NOMO-1 (cell line): Measurements from ENCODE around the gene SUPT6H.
"Not testable (repeated sequence)": the region's sequence is repeated elsewhere in the genome, so short reads cannot be mapped to it uniquely, and the experiment has no call there.

Source experiments
- DNase-seq, 2 experiments: peaks; one replicate each; lab custom pipeline; 2025; ENCODE audit not compliant: unreplicated experiment in 2 of 2; lab: John Stamatoyannopoulos, UW

Gene SUPT6H

DNA sequence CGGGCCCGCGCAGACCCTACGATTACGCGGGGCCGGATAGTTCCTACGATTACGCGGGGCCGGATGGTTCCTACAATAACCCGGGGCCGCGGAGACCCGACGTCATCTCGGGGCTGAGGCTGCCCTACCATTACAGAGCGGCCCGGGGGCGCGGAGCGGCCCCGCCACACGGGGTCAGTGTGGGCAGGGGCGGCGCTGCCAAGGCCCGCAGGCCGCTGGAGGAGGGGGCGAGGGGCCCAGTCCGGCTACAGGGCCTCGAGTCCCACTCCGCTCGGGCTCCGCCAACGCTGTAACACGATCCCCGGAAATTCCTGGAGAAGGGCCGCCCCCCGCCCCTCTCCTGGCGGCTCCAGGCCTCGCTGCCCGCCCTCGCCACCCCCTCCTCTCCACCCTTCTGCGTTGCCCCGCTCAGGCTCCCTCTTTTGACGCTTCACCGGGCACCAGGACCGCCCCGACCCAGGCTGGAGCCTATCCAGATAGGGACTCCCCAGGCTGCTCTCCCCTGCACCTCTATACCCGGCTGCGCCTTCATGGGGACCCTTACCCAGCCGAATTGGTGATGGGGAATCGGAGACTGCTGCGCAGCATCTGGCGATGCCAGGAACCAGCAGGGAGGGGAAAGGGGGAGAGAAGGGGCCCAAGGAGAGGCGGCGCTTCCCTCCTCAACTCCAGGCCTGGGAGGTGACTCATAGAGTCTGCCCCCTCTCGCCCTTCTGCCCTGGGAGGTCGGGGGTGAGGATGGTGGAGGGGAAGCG, 55.8 kb downstream of the SUPT6H start, which contains the start of gene RAB34:
Gene RAB34 (minus strand): TSS at position 291 of the 755 bp plus-strand sequence. CDS start 602 bp downstream, outside the sequence.
- DNase-seq: peak; percentile 19 to 35

GRCh38 chr17:28718333-28719020, 56.5 kb downstream of the SUPT6H start:
- no peak for DNase-seq

GRCh38 chr17:28719021-28719433, 57.0 kb downstream of the SUPT6H start:
- peak in 1 of 2 experiments; percentile 54 for DNase-seq

DNA sequence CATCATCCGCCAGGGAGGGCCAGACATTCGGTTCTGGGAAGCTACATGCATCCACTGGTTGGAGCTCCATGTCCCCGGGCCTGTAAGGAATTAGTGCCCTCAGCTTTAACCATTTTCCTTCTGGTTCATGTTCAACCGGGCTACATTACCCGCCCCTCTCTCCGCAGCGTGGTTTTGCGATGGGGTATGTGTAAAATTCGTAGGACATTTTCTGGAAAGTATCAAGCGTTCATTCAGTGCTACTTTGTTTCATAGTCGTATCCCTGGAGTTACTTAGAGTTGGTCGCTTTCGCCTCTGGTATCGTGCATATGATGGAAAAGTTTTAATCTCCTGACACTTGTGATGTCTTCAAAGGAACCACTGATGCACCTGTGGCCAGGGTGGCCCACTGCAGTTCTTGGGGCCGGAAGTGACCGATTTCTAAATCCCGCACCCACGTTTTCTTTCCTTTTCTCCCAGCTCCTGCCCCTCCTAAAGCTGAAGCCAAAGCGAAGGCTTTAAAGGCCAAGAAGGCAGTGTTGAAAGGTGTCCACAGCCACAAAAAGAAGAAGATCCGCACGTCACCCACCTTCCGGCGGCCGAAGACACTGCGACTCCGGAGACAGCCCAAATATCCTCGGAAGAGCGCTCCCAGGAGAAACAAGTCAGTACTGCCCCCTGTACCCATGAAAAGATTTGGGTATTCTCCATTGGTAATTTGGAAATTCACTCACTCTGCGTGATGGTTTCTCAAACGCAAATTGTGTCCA, 58.4 kb downstream of the SUPT6H start:
- peak in 1 of 2 experiments; percentile 22 for DNase-seq

DNA sequence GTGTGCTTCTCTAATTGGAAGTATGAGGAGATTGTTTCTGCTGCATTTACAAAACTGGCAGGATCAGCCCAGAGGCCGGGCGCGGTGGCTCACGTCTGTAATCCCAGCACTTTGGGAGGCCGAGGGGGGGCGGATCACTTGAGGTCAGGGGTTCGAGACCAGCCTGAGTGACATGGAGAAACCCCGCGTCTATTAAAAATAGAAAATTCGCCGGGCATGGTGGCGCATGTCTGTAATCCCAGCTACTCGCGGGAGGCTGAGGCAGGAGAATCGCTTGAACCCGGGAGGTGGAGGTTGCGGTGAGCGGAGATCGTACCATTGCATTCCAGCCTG, 59.0 kb downstream of the SUPT6H start:
- not testable (repeated sequence) for DNase-seq

- no peak for DNase-seq
Measured at GRCh38 chr17:28722417-28723158, 60.6 kb downstream of the SUPT6H start.

GRCh38 chr17:28723159-28723835, 61.3 kb downstream of the SUPT6H start:
- DNase-seq: no peak

DNA sequence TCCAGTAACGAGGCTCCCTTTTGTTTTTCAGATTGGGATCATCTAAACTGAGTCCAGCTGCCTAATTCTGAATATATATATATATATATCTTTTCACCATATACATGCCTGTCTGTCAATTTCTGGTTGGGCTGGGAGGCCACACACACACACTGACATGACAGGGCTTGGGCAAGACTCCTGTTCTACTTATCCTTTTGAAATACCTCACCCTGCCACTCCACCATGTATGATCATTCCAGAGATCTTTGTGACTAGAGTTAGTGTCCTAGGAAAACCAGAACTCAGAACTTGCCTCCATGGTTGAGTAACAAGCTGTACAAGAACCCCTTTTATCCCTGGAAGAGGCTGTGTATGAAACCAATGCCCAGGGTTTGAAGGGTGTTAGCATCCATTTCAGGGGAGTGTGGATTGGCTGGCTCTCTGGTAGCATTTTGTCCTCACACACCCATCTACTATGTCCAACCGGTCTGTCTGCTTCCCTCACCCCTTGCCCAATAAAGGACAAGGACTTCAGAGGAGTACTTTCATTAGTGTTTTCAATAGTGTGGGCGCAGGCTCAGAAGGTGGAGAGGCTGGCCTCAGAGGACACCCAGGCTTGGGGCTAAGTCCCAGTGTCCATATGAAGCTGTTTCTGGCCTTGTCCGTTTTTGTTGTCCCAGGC, 62.0 kb downstream of the SUPT6H start:
- DNase-seq: not testable (repeated sequence)

- peak in 1 of 2 experiments; percentile 27 for DNase-seq
Measured at GRCh38 chr17:28724500-28725165, 62.6 kb downstream of the SUPT6H start.

DNA sequence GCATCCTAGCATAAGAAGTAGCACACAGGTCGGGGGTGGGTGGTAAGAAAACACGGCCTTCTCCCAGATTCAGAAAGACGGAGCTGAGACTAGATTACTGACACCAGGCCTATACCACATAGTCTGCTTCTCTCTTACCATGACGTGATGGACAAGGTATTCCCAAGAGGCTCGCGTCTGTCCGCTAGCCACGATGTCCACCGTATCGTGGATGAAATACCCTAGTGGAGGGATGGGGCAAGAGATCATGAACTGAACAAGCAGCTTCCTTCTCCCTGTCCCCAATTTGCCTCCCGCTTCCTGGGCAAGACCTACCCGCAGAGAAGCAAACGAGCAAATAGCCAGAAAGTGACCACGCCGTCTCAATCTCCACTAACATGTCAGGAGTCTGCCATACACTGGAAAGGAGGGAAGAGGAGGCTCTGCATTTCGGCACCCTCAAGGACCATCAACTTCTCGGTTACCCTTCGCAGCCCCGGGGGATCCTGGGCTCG, 63.2 kb downstream of the SUPT6H start:
- DNase-seq: peak in 1 of 2 experiments; percentile 49

DNA sequence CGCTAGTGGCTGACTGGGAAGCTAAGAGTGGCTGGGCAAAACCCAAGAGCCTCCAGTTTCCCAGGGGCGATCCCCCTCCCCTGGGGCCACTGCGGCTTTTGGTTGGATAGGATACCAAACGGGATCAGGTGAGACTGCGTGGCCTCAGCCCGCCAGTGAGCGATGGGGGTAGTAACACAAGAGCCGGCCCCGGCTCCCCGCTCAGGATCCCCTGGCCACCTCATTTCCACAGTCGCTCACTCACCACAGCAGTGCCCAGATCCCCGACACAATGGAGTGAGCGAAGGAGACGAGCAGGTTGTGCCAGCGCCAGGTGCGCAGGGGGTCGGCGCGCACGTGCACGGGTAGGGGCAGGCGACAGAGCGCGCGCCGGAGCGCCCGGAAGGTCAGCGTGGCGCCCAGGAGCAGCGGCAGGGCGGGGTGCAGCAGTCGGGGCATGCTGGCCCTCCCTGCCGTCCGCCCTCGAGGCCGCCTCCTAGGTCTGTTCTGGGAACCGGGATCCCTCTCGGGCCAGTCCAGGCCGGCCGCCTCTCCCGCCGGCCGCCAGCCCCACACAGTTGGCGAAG, 63.7 kb downstream of the SUPT6H start:
- DNase-seq: peak in 1 of 2 experiments; percentile 59

- peak; percentile 52 to 54 for DNase-seq
Measured at GRCh38 chr17:28726226-28726626, 64.2 kb downstream of the SUPT6H start, which contains the start of gene TLCD1. TSS of gene TLCD1 (minus strand) at chr17:28726233. CDS start at chr17:28726097, 136 bp downstream.

DNA sequence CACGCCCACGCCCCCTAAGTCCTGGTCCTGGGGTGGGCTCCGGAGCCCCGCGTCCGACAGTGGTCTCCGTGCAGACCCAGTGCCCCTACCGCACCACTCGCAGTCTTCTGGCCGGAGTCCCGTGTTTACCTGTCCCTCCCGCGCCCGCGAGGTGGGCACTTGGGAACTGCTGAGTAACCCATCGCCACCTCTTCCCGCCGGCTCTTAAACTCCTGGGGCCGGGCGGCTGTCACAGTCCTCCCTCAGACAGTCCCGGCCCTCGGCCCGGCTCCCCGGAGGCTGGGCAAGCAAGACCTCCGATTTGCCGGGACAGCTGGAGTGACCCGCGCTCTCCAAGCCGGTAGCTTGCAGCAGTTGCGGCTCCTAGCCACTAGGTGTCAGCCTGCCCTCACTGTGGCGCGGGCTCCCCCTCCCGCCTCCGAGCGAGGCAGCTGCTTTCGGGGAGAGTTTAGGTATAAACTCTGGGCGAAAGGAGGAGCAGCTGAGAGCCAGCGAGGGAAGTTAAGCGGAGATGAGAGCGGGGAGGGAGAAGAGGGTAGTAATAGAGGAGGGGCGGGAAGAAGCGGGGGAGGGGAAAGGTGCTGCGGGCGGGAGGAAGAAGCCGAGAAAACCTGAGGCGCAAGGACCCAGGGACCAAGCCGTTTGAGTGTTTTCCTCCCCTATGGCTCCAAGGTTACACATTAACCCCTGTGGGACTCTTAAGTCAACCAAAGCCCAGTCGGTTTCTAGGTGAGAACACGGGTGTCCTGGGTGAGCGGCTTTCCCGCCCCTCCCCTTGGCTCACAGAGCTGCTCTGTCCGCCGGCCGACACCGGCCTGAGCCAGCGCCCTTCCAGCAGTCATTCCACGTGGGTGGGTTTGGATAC, 64.9 kb downstream of the SUPT6H start:
- peak; percentile 92 to 93 for DNase-seq

GRCh38 chr17:28728364-28729200, 66.6 kb downstream of the SUPT6H start, which contains the start of gene NEK8:
TSS of gene NEK8 (plus strand) at chr17:28728788. CDS start at chr17:28728814, 26 bp downstream.
- peak; percentile 97 to 100 for DNase-seq

GRCh38 chr17:28729950-28730330, 67.9 kb downstream of the SUPT6H start:
- no peak for DNase-seq

- DNase-seq: no peak
Measured at GRCh38 chr17:28733346-28733745, 71.3 kb downstream of the SUPT6H start.
